B cell (primary cell): ENCODE data around the gene GOLGA8T. TPM values are rescaled to one million over a fixed set of nuclear protein-coding genes. Genes with fewer than 3 reads are reported as not detected.
"Not testable (repeated sequence)": the region's sequence is repeated elsewhere in the genome, so short reads cannot be mapped to it uniquely, and the experiment has no call there.

Experiments
- ATAC-seq: fragments of 200-7000 bp; cut with Tn5 transposase; one replicate; pipeline ENCODE4 v1.10.0; 2021; ENCODE audit warnings: low read depth, mild to moderate bottlenecking, moderate number of reproducible peaks, moderate library complexity
- CTCF ChIA-PET: fragments of 350-600 bp; sonication (Branson Sonifier 250); formaldehyde crosslinking; loops from one replicate; lab custom pipeline; 2021; ENCODE audit warnings: antibody characterized with exemption, inconsistent platforms; lab: Charles Lee
- POLR2A ChIA-PET: fragments of 350-600 bp; sonication (Branson Sonifier 250); formaldehyde crosslinking; loops from one replicate; lab custom pipeline; 2021; ENCODE audit warnings: antibody characterized with exemption; lab: Charles Lee
- DNase-seq: peaks from one replicate; pipeline ENCODE4 v3.0.0; 2013
- H2AFZ ChIP-seq: 2 replicates; pipeline ENCODE4 v1.6.1; 2012; ENCODE audit warnings: mild to moderate bottlenecking, low read depth, low read length; ENCODE audit not compliant: insufficient read depth, poor library complexity, severe bottlenecking
- H3K27ac ChIP-seq, 2 donors: 1 replicate in 1 of 2; 2 replicates in 1 of 2; pipeline ENCODE4 v1.5.1; 2012 to 2013; ENCODE audit warnings: low read length in 2 of 2, mild to moderate bottlenecking in 2 of 2, moderate library complexity in 1 of 2
- H3K27me3 ChIP-seq, 4 experiments: fragments of 200-600 bp in 1 of 4; sonication (generic) in 1 of 4; replicated peaks in 1 of 4; 1 replicate in 2 of 4; 2 replicates in 2 of 4; pipeline versions ENCODE4 v1.6.1 to v1.7.0; 2013 to 2016; ENCODE audit warnings: low read length in 3 of 4, mild to moderate bottlenecking in 2 of 4, mixed read lengths in 1 of 4, moderate library complexity in 1 of 4; ENCODE audit not compliant: insufficient read depth in 4 of 4, control insufficient read depth in 3 of 4; ENCODE audit errors: control extremely low read depth in 1 of 4
- H3K36me3 ChIP-seq, 2 experiments: replicated peaks in 1 of 2; 1 replicate in 1 of 2; 2 replicates in 1 of 2; pipeline versions ENCODE4 v1.6.1 to v1.7.1; 2013; ENCODE audit warnings: low read length in 1 of 2; ENCODE audit not compliant: insufficient read depth in 2 of 2, control insufficient read depth in 1 of 2; ENCODE audit errors: control extremely low read depth in 1 of 2, extremely low read depth in 1 of 2
- H3K4me1 ChIP-seq, 2 donors: fragments of 200-600 bp in 1 of 2; sonication (generic) in 1 of 2; 1 replicate in 1 of 2; 2 replicates in 1 of 2; pipeline versions ENCODE4 v1.5.1 to v1.6.1; 2013 to 2017; ENCODE audit warnings: low read length in 2 of 2; ENCODE audit not compliant: control insufficient read depth in 2 of 2, insufficient read depth in 2 of 2
- H3K4me2 ChIP-seq: replicated peaks from 2 replicates; pipeline ENCODE3; 2012; ENCODE audit warnings: mild to moderate bottlenecking, low read depth, low read length; ENCODE audit not compliant: poor library complexity, severe bottlenecking
- H3K4me3 ChIP-seq, 5 experiments: fragments of 200-600 bp in 1 of 5; sonication (generic) in 1 of 5; 1 replicate in 3 of 5; 2 replicates in 2 of 5; pipeline versions ENCODE4 v1.5.1 to v1.7.0; 2011 to 2016; ENCODE audit warnings: low read length in 4 of 5, mild to moderate bottlenecking in 4 of 5, low read depth in 2 of 5, control low read depth in 1 of 5, moderate library complexity in 1 of 5; ENCODE audit not compliant: insufficient read depth in 1 of 5; ENCODE audit errors: control extremely low read depth in 1 of 5, extremely low read depth in 1 of 5
- H3K79me2 ChIP-seq: fragments of 200-600 bp; sonication (generic); one replicate; pipeline ENCODE4 v1.6.0; 2016; ENCODE audit warnings: low read length; ENCODE audit not compliant: control insufficient read depth, insufficient read depth
- H3K9ac ChIP-seq: fragments of 200-600 bp; sonication (generic); 2 replicates; pipeline ENCODE4 v1.6.1; 2017; ENCODE audit warnings: mild to moderate bottlenecking, low read length, moderate library complexity
- H3K9me3 ChIP-seq, 3 donors: one replicate each; pipeline versions ENCODE4 v1.6.1 to v1.7.1; 2013; ENCODE audit warnings: low read length in 2 of 3; ENCODE audit not compliant: control insufficient read depth in 2 of 3, insufficient read depth in 1 of 3; ENCODE audit errors: control extremely low read depth in 1 of 3
- H4K20me1 ChIP-seq: 2 replicates; pipeline ENCODE4 v1.6.0; 2012; ENCODE audit warnings: mild to moderate bottlenecking, low read length; ENCODE audit not compliant: insufficient read depth, control insufficient read depth, poor library complexity, severe bottlenecking
- H3K27ac Mint-ChIP-seq: one replicate; pipeline ENCODE4 v1.8.0; 2021; ENCODE audit warnings: mixed read lengths
- H3K27me3 Mint-ChIP-seq: one replicate; pipeline ENCODE4 v1.8.0; 2021; ENCODE audit warnings: mixed read lengths
- H3K4me1 Mint-ChIP-seq: one replicate; pipeline ENCODE4 v1.8.0; 2021; ENCODE audit warnings: mixed read lengths
- H3K4me3 Mint-ChIP-seq: one replicate; pipeline ENCODE4 v1.8.0; 2021; ENCODE audit warnings: mixed read lengths
- H3K9me3 Mint-ChIP-seq: one replicate; pipeline ENCODE4 v1.8.0; 2022; ENCODE audit warnings: mixed read lengths; ENCODE audit not compliant: insufficient read depth
- WGBS: methylation state at CpG from one replicate; pipeline ENCODE4 v1.1.5; 2013; ENCODE audit warnings: missing lambda C conversion rate; ENCODE audit not compliant: insufficient coverage; 5-methylcytosine and 5-hydroxymethylcytosine counted together
- intact Hi-C: fragments of 100-400 bp; cut with micrococcal nuclease; formaldehyde crosslinking; loops from one replicate; pipeline ENCODE4 v1.10.0; 2022
- polyA plus RNA-seq: library from polyadenylated mRNA; depleted of rRNA; stranded (reverse); fragments of >200 nt; gene quantifications from 2 replicates; pipeline ENCODE4 v1.2.3, GENCODE V29; 2012
- small RNA-seq: library from RNA; depleted of rRNA; stranded (forward); fragments of <200 nt; gene quantifications from one replicate; pipeline ENCODE3, GENCODE V24; 2012; ENCODE audit warnings: low replicate concordance, low read depth; ENCODE audit not compliant: insufficient read length
- total RNA-seq, 2 donors: library from RNA; stranded (reverse); fragments of 120-200 nt in 1 of 2; gene quantifications; 1 replicate in 1 of 2; 2 replicates in 1 of 2; pipeline versions ENCODE4 v1.2.3 to v1.2.4, GENCODE V29; 2013 to 2022

GOLGA8T gene
- total and polyA plus RNA-seq, 2 donors (not counting 1 experiment from before 2014, with no cell fraction given), result 0.71 TPM; not detected in 1

DNA sequence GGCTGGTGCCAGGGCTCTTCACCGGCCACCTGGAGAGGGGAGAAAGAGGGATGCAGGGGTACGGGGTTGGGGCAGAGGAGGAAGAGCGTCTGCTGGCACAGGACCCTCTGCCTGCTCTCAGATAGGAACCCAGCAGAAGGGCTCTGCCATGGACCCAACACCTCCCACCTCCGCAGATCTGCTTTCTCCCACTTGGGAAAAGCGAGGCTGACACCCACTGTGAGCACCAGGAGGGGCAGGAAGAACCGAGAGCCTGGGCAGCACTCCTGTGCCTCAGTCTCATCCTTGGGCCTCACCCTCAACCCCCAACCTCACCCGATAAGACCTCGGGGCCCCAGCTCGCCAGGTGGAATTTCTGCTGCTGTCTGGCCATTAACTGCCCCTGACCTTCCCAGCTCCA is 58.0 kb downstream of the GOLGA8T start:
- H3K27ac ChIP-seq, H3K4me3 ChIP-seq, H3K36me3 ChIP-seq, H3K4me2 ChIP-seq, H3K9ac ChIP-seq, H3K27me3 ChIP-seq, H3K79me2 ChIP-seq, ATAC-seq, H3K27me3 Mint-ChIP-seq, intact Hi-C loops, H3K4me3 Mint-ChIP-seq, POLR2A ChIA-PET, H3K9me3 ChIP-seq, H3K27ac Mint-ChIP-seq, H3K4me1 Mint-ChIP-seq, H2AFZ ChIP-seq, H4K20me1 ChIP-seq, H3K9me3 Mint-ChIP-seq, DNase-seq, H3K4me1 ChIP-seq, CTCF ChIA-PET: not testable (repeated sequence)
- WGBS, result no CpG with 5 or more reads among the region's 9 CpGs

Small RNA genes within 50 kb of the gene (small RNA-seq; reads per million reads assigned to genes)
- gene AC120045.2, result not detected
- 0.57 reads per million for gene RF00096
- gene RN7SL469P, result not detected
- gene RN7SL673P, result not detected

Other genes with a start within 250 kb of the GOLGA8T start
- 0.51 TPM in 1 of 2 replicates, not detected in the other for gene GOLGA8J, start 52.1 kb upstream of the GOLGA8T start, total RNA-seq
- gene GOLGA8J, start 52.1 kb upstream of the GOLGA8T start, polyA plus RNA-seq, result not detected in 2 replicates